Measurements from ENCODE around the gene RSBN1L. TPM values are rescaled to one million over a fixed set of nuclear protein-coding genes. Genes with fewer than 3 reads are reported as not detected.

Gene RSBN1L
- total and polyA plus RNA-seq, 2 experiments from 2014 or later = 4.8 to 19.2 TPM

GRCh38 chr7:77687100-77687746, 9.0 kb upstream of the RSBN1L start:
- H3K36me3 ChIP-seq (replicated peaks; ENCODE audit: insufficient read depth, low read depth) = no peaks in the 10 kb centered on the region
- H3K9me2 ChIP-seq (replicated peaks; ENCODE audit: insufficient read depth) = no peaks in the 10 kb centered on the region
- TF ChIP-seq CTCF (IDR thresholded peaks at IDR 0.05; ENCODE audit: poor library complexity) (no peak), EZH2phosphoT487 (IDR thresholded peaks at IDR 0.05; ENCODE audit: low read depth, severe bottlenecking, unreplicated experiment) (no peak), EZH2 (IDR thresholded peaks at IDR 0.05; ENCODE audit: borderline replicate concordance) (no peak)
- peaks cover 24% of the 10 kb centered on the region for H3K4me1 ChIP-seq (ENCODE audit: insufficient read depth)
- 83% methylated on average over 1 of the region's 1 CpG for WGBS (ENCODE audit: low lambda C conversion rate, missing lambda C conversion rate)
- no peaks in the 10 kb centered on the region for H4K20me1 ChIP-seq (ENCODE audit: insufficient read depth, poor library complexity, severe bottlenecking)
- H3K4me3 ChIP-seq = no peak overlapping the region
- H3K4me2 ChIP-seq = peak overlapping the region; percentile 22
- H3K79me2 ChIP-seq = peaks cover 69% of the 10 kb centered on the region
- DNase-seq (ENCODE audit: low spot score) = no peak
- peak overlapping the region; percentile 10 for H3K27ac ChIP-seq
- no peak overlapping the region for H2AFZ ChIP-seq
- no peaks in the 10 kb centered on the region for H3K9me3 ChIP-seq (ENCODE audit: low read depth)
- no peaks in the 10 kb centered on the region for H3K27me3 ChIP-seq

GRCh38 chr7:77687747-77688144, 8.5 kb upstream of the RSBN1L start:
- no peaks in the 10 kb centered on the region for H3K9me3 ChIP-seq (ENCODE audit: low read depth)
- H3K4me2 ChIP-seq = no peak overlapping the region
- no peaks in the 10 kb centered on the region for H3K9me2 ChIP-seq (replicated peaks; ENCODE audit: insufficient read depth)
- H3K36me3 ChIP-seq (replicated peaks; ENCODE audit: insufficient read depth, low read depth) = no peaks in the 10 kb centered on the region
- H2AFZ ChIP-seq = no peak overlapping the region
- TF ChIP-seq CTCF (IDR thresholded peaks at IDR 0.05; ENCODE audit: poor library complexity) (no peak), EZH2phosphoT487 (IDR thresholded peaks at IDR 0.05; ENCODE audit: low read depth, severe bottlenecking, unreplicated experiment) (no peak), EZH2 (IDR thresholded peaks at IDR 0.05; ENCODE audit: borderline replicate concordance) (no peak)
- H3K27ac ChIP-seq = peak overlapping the region; percentile 10
- DNase-seq (ENCODE audit: low spot score) = no peak
- H4K20me1 ChIP-seq (ENCODE audit: insufficient read depth, poor library complexity, severe bottlenecking) = no peaks in the 10 kb centered on the region
- H3K4me1 ChIP-seq (ENCODE audit: insufficient read depth) = peaks cover 29% of the 10 kb centered on the region
- no peaks in the 10 kb centered on the region for H3K27me3 ChIP-seq
- peaks cover 71% of the 10 kb centered on the region for H3K79me2 ChIP-seq
- H3K4me3 ChIP-seq = no peak overlapping the region
- 89% methylated on average over 1 of the region's 1 CpG for WGBS (ENCODE audit: low lambda C conversion rate, missing lambda C conversion rate)

GRCh38 chr7:77690289-77690688, 6.0 kb upstream of the RSBN1L start:
- no peaks in the 10 kb centered on the region for H4K20me1 ChIP-seq (ENCODE audit: insufficient read depth, poor library complexity, severe bottlenecking)
- no peak for DNase-seq (ENCODE audit: low spot score)
- H3K4me2 ChIP-seq = no peak overlapping the region
- peaks cover 77% of the 10 kb centered on the region for H3K79me2 ChIP-seq
- peak overlapping the region; percentile 21 for H3K27ac ChIP-seq
- peaks cover 29% of the 10 kb centered on the region for H3K4me1 ChIP-seq (ENCODE audit: insufficient read depth)
- no peak overlapping the region for H3K4me3 ChIP-seq
- no peaks in the 10 kb centered on the region for H3K27me3 ChIP-seq
- no peak overlapping the region for H2AFZ ChIP-seq
- H3K9me2 ChIP-seq (replicated peaks; ENCODE audit: insufficient read depth) = no peaks in the 10 kb centered on the region
- no peaks in the 10 kb centered on the region for H3K9me3 ChIP-seq (ENCODE audit: low read depth)
- H3K36me3 ChIP-seq (replicated peaks; ENCODE audit: insufficient read depth, low read depth) = no peaks in the 10 kb centered on the region
- TF ChIP-seq EZH2 (IDR thresholded peaks at IDR 0.05; ENCODE audit: borderline replicate concordance) = no peak
- TF ChIP-seq CTCF (IDR thresholded peaks at IDR 0.05; ENCODE audit: poor library complexity) = no peak
- TF ChIP-seq EZH2phosphoT487 (IDR thresholded peaks at IDR 0.05; ENCODE audit: low read depth, severe bottlenecking, unreplicated experiment) = no peak
- 87% methylated on average over 8 of the region's 8 CpGs for WGBS (ENCODE audit: low lambda C conversion rate, missing lambda C conversion rate)
